Stomach (tissue), 9 donors: Measurements from ENCODE around the gene VEGFA. TPM values are rescaled to one million over a fixed set of nuclear protein-coding genes. Genes with fewer than 3 reads are reported as not detected.
A peak's percentile ranks its signal among the peaks of the same experiment; 100 is the strongest.

Experiments used
- DNase-seq, 2 donors: peaks; one replicate each; pipeline versions ENCODE4 v3.0.0 to v3.0.0-alpha.2; 2013 to 2019
- H3K27ac ChIP-seq, 5 donors: fragments of 200-600 bp in 4 of 5; sonication (generic) in 4 of 5; one replicate each; pipeline ENCODE4 v1.5.1; 2013 to 2019; ENCODE audit warnings: mild to moderate bottlenecking in 1 of 5, moderate library complexity in 1 of 5
- H3K27me3 ChIP-seq, 3 donors: fragments of 200-600 bp; sonication (generic); one replicate each; pipeline ENCODE4 v1.5.1; 2017 to 2019; ENCODE audit warnings: mixed run types in 1 of 3
- H3K36me3 ChIP-seq, 4 donors: fragments of 200-600 bp; sonication (generic); 1 replicate in 3 of 4; 2 replicates in 1 of 4; pipeline ENCODE4 v1.5.1; 2016 to 2019
- H3K4me1 ChIP-seq, 4 donors: fragments of 200-600 bp; sonication (generic); one replicate each; pipeline ENCODE4 v1.5.1; 2016 to 2019
- H3K4me3 ChIP-seq, 4 donors: fragments of 200-600 bp; sonication (generic) in 3 of 4; one replicate each; pipeline ENCODE4 v1.5.1; 2016 to 2019; ENCODE audit warnings: mild to moderate bottlenecking in 1 of 4
- H3K9me3 ChIP-seq, 4 donors: fragments of 200-600 bp; sonication (generic); one replicate each; pipeline ENCODE4 v1.5.1; 2016 to 2019
- CTCF ChIP-seq, 7 experiments: fragments of 450-650 bp in 4 of 7; fragments of 200-600 bp in 3 of 7; sonication (generic) in 3 of 7; IDR thresholded peaks; one replicate each; pipeline ENCODE4 v1.5.1; 2016 to 2019; ENCODE audit warnings: antibody characterized with exemption in 7 of 7, control low read depth in 2 of 7, mild to moderate bottlenecking in 1 of 7
- EP300 ChIP-seq: sonication (generic); formaldehyde crosslinking; IDR thresholded peaks from one replicate; pipeline ENCODE4 v1.6.1; 2017; ENCODE audit warnings: antibody characterized with exemption
- POLR2A ChIP-seq, 4 donors: fragments of 450-650 bp; IDR thresholded peaks; one replicate each; pipeline ENCODE4 v1.6.1; 2016; ENCODE audit warnings: antibody characterized with exemption in 4 of 4, control low read depth in 2 of 4, mild to moderate bottlenecking in 1 of 4, moderate library complexity in 1 of 4
- POLR2AphosphoS5 ChIP-seq, 3 donors: sonication (generic); formaldehyde crosslinking; IDR thresholded peaks; one replicate each; pipeline ENCODE4 v1.6.1; 2016; ENCODE audit warnings: antibody characterized with exemption in 3 of 3
- WGBS, 5 donors: extraction: QIAGEN DNeasy Blood & Tissue Kit in 3 of 5; methylation state at CpG; one replicate each; pipeline versions ENCODE4 v1.1.5 to v1.1.7; 2013 to 2018; 5-methylcytosine and 5-hydroxymethylcytosine counted together
- intact Hi-C: fragments of 100-400 bp; cut with DNase I; formaldehyde crosslinking; loops from one replicate; pipeline ENCODE4 v1.15.1; 2023; ENCODE audit warnings: low total_unique reads
- polyA plus RNA-seq, 3 donors: library from polyadenylated mRNA; stranded (reverse); fragments of 200-250 nt; gene quantifications; one replicate each; pipeline ENCODE4 v1.2.3, GENCODE V29; 2013
- total RNA-seq, 5 donors: library from RNA; depleted of rRNA; stranded (reverse); fragments of >200 nt; gene quantifications; one replicate each; pipeline versions ENCODE4 v1.1.0 to v1.2.3, GENCODE V29; 2014 to 2016
- donor health status: healthy with polysubstance abuse.
- donor health status: Bipolar disorder and iron deficiency.
- donor health status: healthy.

Gene VEGFA
- total and polyA plus RNA-seq, 8 donors, result 28.6 to 438 (median 235) TPM

GRCh38 chr6:43768983-43769525, 957 bp upstream of the VEGFA start:
- Histone ChIP-seq H3K4me3 (peak overlapping the region in 1 of 4 donors; percentile 81), H3K4me1 (peaks cover 28 to 65% (median 48%) of the 10 kb centered on the region in 4 donors), H3K36me3 (no peaks in the 10 kb centered on the region), H3K27me3 (no peaks in the 10 kb centered on the region), H3K27ac (peak overlapping the region in 3 of 5 donors; percentile 96 to 99 (median 96)), H3K9me3 (no peaks in the 10 kb centered on the region)
- peak in 1 of 2 donors; percentile 84 for DNase-seq
- TF ChIP-seq EP300, result no peak
- no peak for TF ChIP-seq POLR2AphosphoS5 (IDR thresholded peaks at IDR 0.05)
- no peak for TF ChIP-seq POLR2A (IDR thresholded peaks at IDR 0.05)
- no peak for TF ChIP-seq CTCF (IDR thresholded peaks at IDR 0.05)
- intact Hi-C loops, result loop anchor here (5.0 to 10.0 kb wide), 2 partner anchors 104 to 308 kb away; no protein-coding TSS in a partner anchor
- 31 to 61% (median 56%) methylated on average over 6 to 8 of the region's 8 CpGs for WGBS, 5 donors

GRCh38 chr6:43770372-43771209, 580 bp downstream of the VEGFA start:
- Histone ChIP-seq H3K27ac (peak overlapping the region; percentile 96 to 99 (median 96)), H3K9me3 (no peaks in the 10 kb centered on the region), H3K27me3 (no peaks in the 10 kb centered on the region), H3K36me3 (peaks cover 0 to 2% (median under 1%) of the 10 kb centered on the region in 4 donors), H3K4me3 (peak overlapping the region; percentile 65 to 85 (median 80)), H3K4me1 (peaks cover 44 to 79% (median 63%) of the 10 kb centered on the region in 4 donors)
- intact Hi-C loops, result no loop called here
- peak; percentile 63 to 84 for DNase-seq
- TF ChIP-seq EP300 (no peak), CTCF (IDR thresholded peaks at IDR 0.05) (no peak), POLR2AphosphoS5 (IDR thresholded peaks at IDR 0.05) (peak in 2 of 3 donors; percentile 40 to 47), POLR2A (IDR thresholded peaks at IDR 0.05) (no peak)
- 0 to 1% (median 1%) methylated on average over 72 to 84 of the region's 84 CpGs for WGBS, 5 donors

- 0 to 1% (median 1%) methylated on average over 33 to 66 of the region's 66 CpGs for WGBS, 5 donors
- H3K4me3 ChIP-seq, result peak overlapping the region; percentile 65 to 85 (median 80)
- H3K27ac ChIP-seq, result peak overlapping the region; percentile 96 to 99 (median 96)
- peaks cover 51 to 79% (median 71%) of the 10 kb centered on the region in 4 donors for H3K4me1 ChIP-seq
- TF ChIP-seq POLR2AphosphoS5 (IDR thresholded peaks at IDR 0.05) (peak in 2 of 3 donors; percentile 68 to 69), POLR2A (IDR thresholded peaks at IDR 0.05) (no peak), EP300 (no peak)
- peak; percentile 76 to 91 for DNase-seq
- H3K27me3 ChIP-seq, result no peaks in the 10 kb centered on the region
- H3K36me3 ChIP-seq, result peaks cover 0 to 9% (median 4%) of the 10 kb centered on the region in 4 donors
- intact Hi-C loops, result no loop called here
- no peaks in the 10 kb centered on the region for H3K9me3 ChIP-seq
Observed at GRCh38 chr6:43771210-43771857, 1.3 kb downstream of the VEGFA start.

- TF ChIP-seq EP300 (no peak), POLR2AphosphoS5 (IDR thresholded peaks at IDR 0.05) (peak; percentile 3 to 42 (median 28))
- H3K4me1 ChIP-seq, result peaks cover 54 to 81% (median 73%) of the 10 kb centered on the region in 4 donors
- intact Hi-C loops, result no loop called here
- peak overlapping the region; percentile 65 to 85 (median 80) for H3K4me3 ChIP-seq
- H3K36me3 ChIP-seq, result peaks cover 0 to 15% (median 8%) of the 10 kb centered on the region in 4 donors
- peak; percentile 85 to 89 for DNase-seq
- 4 to 18% (median 6%) methylated on average over 18 to 48 of the region's 48 CpGs for WGBS, 5 donors
- no peaks in the 10 kb centered on the region for H3K27me3 ChIP-seq
- peak overlapping the region; percentile 96 to 99 (median 96) for H3K27ac ChIP-seq
- H3K9me3 ChIP-seq, result no peaks in the 10 kb centered on the region
Observed at GRCh38 chr6:43771858-43772680, 2.1 kb downstream of the VEGFA start.
